Lung (tissue), 12 donors: ENCODE measurements around the gene CDK11B. TPM values are rescaled to one million over a fixed set of nuclear protein-coding genes. Genes with fewer than 3 reads are reported as not detected.

Experiments used
- ATAC-seq: fragments of 200-7000 bp; cut with Tn5 transposase; one replicate; pipeline ENCODE4 v1.9.1; 2020; ENCODE audit warnings: moderate number of reproducible peaks; ENCODE audit not compliant: insufficient read depth, low FRiP score
- DNase-seq, 3 donors: peaks; one replicate each; pipeline ENCODE4 v3.0.0-alpha.2; 2013 to 2017
- H3K27ac ChIP-seq, 2 donors: one replicate each; pipeline ENCODE4 v1.5.1; 2013; ENCODE audit warnings: mild to moderate bottlenecking in 2 of 2, moderate library complexity in 2 of 2, control low read depth in 1 of 2, inconsistent platforms in 1 of 2, low read depth in 1 of 2, low read length in 1 of 2
- H3K27me3 ChIP-seq, 3 donors: one replicate each; pipeline ENCODE4 v1.5.1; 2013; ENCODE audit warnings: low read length in 2 of 3; ENCODE audit not compliant: control insufficient read depth in 3 of 3, insufficient read depth in 3 of 3
- H3K36me3 ChIP-seq, 4 donors: one replicate each; pipeline ENCODE4 v1.5.1; 2013; ENCODE audit warnings: low read length in 4 of 4, mild to moderate bottlenecking in 1 of 4, moderate library complexity in 1 of 4; ENCODE audit not compliant: control insufficient read depth in 4 of 4, insufficient read depth in 4 of 4
- H3K4me1 ChIP-seq, 5 donors: one replicate each; pipeline ENCODE4 v1.5.1; 2013; ENCODE audit warnings: low read length in 5 of 5, mild to moderate bottlenecking in 2 of 5, moderate library complexity in 1 of 5; ENCODE audit not compliant: control insufficient read depth in 5 of 5, insufficient read depth in 5 of 5
- H3K4me3 ChIP-seq: one replicate; pipeline ENCODE4 v1.5.1; 2013; ENCODE audit warnings: mild to moderate bottlenecking, control low read depth, moderate library complexity
- H3K9ac ChIP-seq, 2 donors: one replicate each; pipeline ENCODE4 v1.5.1; 2013; ENCODE audit warnings: low read length in 2 of 2, control low read depth in 1 of 2; ENCODE audit not compliant: insufficient read depth in 1 of 2
- H3K9me3 ChIP-seq, 4 donors: one replicate each; pipeline ENCODE4 v1.5.1; 2013; ENCODE audit warnings: low read length in 3 of 4, mild to moderate bottlenecking in 1 of 4, moderate library complexity in 1 of 4; ENCODE audit not compliant: control insufficient read depth in 4 of 4, insufficient read depth in 3 of 4
- WGBS, 2 donors: extraction: QIAGEN DNeasy Blood & Tissue Kit; methylation state at CpG; one replicate each; pipeline ENCODE4 v1.1.7; 2013; 5-methylcytosine and 5-hydroxymethylcytosine counted together
- polyA plus RNA-seq, 2 donors: library from polyadenylated mRNA; stranded (reverse); fragments of 200-250 nt; gene quantifications; one replicate each; pipeline ENCODE4 v1.2.1, GENCODE V29; 2013
- total RNA-seq, 2 donors: library from RNA; depleted of rRNA in 1 of 2; stranded (reverse); fragments of >200 nt in 1 of 2; gene quantifications; one replicate each; pipeline ENCODE4 v1.2.1, GENCODE V29; 2014 to 2021
- TF ChIP-seq, protein P1 (sequence below): IDR thresholded peaks from 2 replicates; pipeline ENCODE4 v1.5.1; 2012; ENCODE audit warnings: mild to moderate bottlenecking; ENCODE audit errors: control extremely low read depth, extremely low read depth
- donor health status: control.
- donor health status: control.
- donor health status: Bipolar disorder and iron deficiency.
- donor health status: healthy.
- donor health status: DM: yes; HTN: yes; CAD: no.

The CDK11B gene
- total and polyA plus RNA-seq, 4 donors: 15.7 to 39.6 (median 24.2) TPM

- DNase-seq: no peak
- H3K27me3 ChIP-seq: peaks cover 12 to 24% (median 22%) of the 10 kb centered on the region in 3 donors
- peaks cover 0 to 9% (median 0%) of the 10 kb centered on the region in 5 donors for H3K4me1 ChIP-seq
- H3K27ac ChIP-seq: no peak overlapping the region
- TF ChIP-seq, protein P1, sequence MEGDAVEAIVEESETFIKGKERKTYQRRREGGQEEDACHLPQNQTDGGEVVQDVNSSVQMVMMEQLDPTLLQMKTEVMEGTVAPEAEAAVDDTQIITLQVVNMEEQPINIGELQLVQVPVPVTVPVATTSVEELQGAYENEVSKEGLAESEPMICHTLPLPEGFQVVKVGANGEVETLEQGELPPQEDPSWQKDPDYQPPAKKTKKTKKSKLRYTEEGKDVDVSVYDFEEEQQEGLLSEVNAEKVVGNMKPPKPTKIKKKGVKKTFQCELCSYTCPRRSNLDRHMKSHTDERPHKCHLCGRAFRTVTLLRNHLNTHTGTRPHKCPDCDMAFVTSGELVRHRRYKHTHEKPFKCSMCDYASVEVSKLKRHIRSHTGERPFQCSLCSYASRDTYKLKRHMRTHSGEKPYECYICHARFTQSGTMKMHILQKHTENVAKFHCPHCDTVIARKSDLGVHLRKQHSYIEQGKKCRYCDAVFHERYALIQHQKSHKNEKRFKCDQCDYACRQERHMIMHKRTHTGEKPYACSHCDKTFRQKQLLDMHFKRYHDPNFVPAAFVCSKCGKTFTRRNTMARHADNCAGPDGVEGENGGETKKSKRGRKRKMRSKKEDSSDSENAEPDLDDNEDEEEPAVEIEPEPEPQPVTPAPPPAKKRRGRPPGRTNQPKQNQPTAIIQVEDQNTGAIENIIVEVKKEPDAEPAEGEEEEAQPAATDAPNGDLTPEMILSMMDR: no peak
- no peaks in the 10 kb centered on the region for H3K36me3 ChIP-seq
- H3K9ac ChIP-seq: no peak overlapping the region
- H3K4me3 ChIP-seq: no peak overlapping the region
- H3K9me3 ChIP-seq: no peaks in the 10 kb centered on the region
- 83 to 91% methylated on average over 24 of the region's 24 CpGs for WGBS, 2 donors
- no peak for ATAC-seq
Measured at GRCh38 chr1:1593834-1594601, 64.8 kb downstream of the CDK11B start.

DNA sequence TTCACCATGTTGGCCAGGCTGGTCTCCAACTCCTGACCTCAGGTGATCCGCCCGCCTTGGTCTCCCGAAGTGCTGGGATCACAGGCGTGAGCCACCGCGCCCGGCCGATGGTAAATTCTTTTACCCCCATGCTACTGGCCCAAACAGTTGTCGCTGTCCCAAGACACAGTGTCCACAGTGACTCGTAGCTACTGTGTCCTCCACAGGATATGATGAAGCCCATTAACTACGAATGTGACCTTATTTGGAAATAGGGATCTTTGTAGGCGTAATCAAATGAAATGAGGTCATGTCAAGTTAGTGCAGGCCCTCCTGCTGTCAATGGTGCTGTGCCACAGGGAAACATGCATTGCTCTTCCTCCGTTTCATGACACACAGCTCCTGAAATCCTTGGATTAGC lies 67.4 kb downstream of the CDK11B start:
- 86 to 93% methylated on average over 13 of the region's 13 CpGs for WGBS, 2 donors
- Histone ChIP-seq H3K4me3 (no peak overlapping the region), H3K27ac (no peak overlapping the region), H3K4me1 (no peaks in the 10 kb centered on the region), H3K36me3 (no peaks in the 10 kb centered on the region), H3K9me3 (no peaks in the 10 kb centered on the region), H3K9ac (no peak overlapping the region), H3K27me3 (peaks cover 0 to 12% (median 5%) of the 10 kb centered on the region in 3 donors)
- TF ChIP-seq, protein P1: no peak
- DNase-seq (no peak), ATAC-seq (no peak)

Other genes starting within 250 kb of the CDK11B start
- gene ANKRD65, start 237.7 kb downstream of the CDK11B start, total RNA-seq: 10 to 100 TPM; 30.2 to 54.2 TPM
- gene ANKRD65, start 237.7 kb downstream of the CDK11B start, polyA plus RNA-seq: 10 to 100 TPM; 13.5 to 33.5 TPM
- gene VWA1, start 223.3 kb downstream of the CDK11B start, total RNA-seq: 10 to 100 TPM; 72.6 to 94.3 TPM
- gene VWA1, start 223.3 kb downstream of the CDK11B start, polyA plus RNA-seq: 10 to 100 TPM; 51.7 to 65.6 TPM
- gene ATAD3C, start 209.3 kb downstream of the CDK11B start, total RNA-seq: 10 to 100 TPM in 1 of 2 donors, under 1 TPM in 1; 0.60 to 14.0 TPM
- gene ATAD3C, start 209.3 kb downstream of the CDK11B start, polyA plus RNA-seq: 10 to 100 TPM; 15.7 to 18.0 TPM
- gene ATAD3B, start 187.2 kb downstream of the CDK11B start, total RNA-seq: 10 to 100 TPM; 21.6 to 39.0 TPM
- 10 to 100 TPM; 23.4 to 32.6 TPM for gene ATAD3B, start 187.2 kb downstream of the CDK11B start, polyA plus RNA-seq
- gene ATAD3A, start 146.8 kb downstream of the CDK11B start, total RNA-seq: 10 to 100 TPM in 1 of 2 donors, 1 to 10 TPM in 1; 8.1 to 31.3 TPM
- 10 to 100 TPM; 26.9 to 29.8 TPM for gene ATAD3A, start 146.8 kb downstream of the CDK11B start, polyA plus RNA-seq
- gene TMEM240, start 118.4 kb downstream of the CDK11B start, total RNA-seq: 1 to 10 TPM; 2.3 to 3.9 TPM
- 1 to 10 TPM; 2.3 to 4.2 TPM for gene TMEM240, start 118.4 kb downstream of the CDK11B start, polyA plus RNA-seq
- gene SSU72, start 84.1 kb downstream of the CDK11B start, total RNA-seq: 100 to 1,000 TPM in 1 of 2 donors, 10 to 100 TPM in 1; 63.7 to 128 TPM
- 100 to 1,000 TPM in 1 of 2 donors, 10 to 100 TPM in 1; 85.8 to 114 TPM for gene SSU72, start 84.1 kb downstream of the CDK11B start, polyA plus RNA-seq
- 10 to 100 TPM in 1 of 2 donors, under 1 TPM in 1; 0.40 to 12.8 TPM for gene FNDC10, start 58.9 kb downstream of the CDK11B start, total RNA-seq
- gene FNDC10, start 58.9 kb downstream of the CDK11B start, polyA plus RNA-seq: 10 to 100 TPM in 1 of 2 donors, 1 to 10 TPM in 1; 2.5 to 10.7 TPM
- gene MIB2, start 43.5 kb downstream of the CDK11B start, total RNA-seq: 10 to 100 TPM; 41.6 to 60.0 TPM
- gene MIB2, start 43.5 kb downstream of the CDK11B start, polyA plus RNA-seq: 10 to 100 TPM; 35.5 to 80.5 TPM
- 10 to 100 TPM; 29.2 to 40.3 TPM for gene MMP23B, start 26.8 kb downstream of the CDK11B start, total RNA-seq
- gene MMP23B, start 26.8 kb downstream of the CDK11B start, polyA plus RNA-seq: 10 to 100 TPM; 14.1 to 15.0 TPM
- 10 to 100 TPM; 41.0 to 45.9 TPM for gene SLC35E2B, start 33.8 kb upstream of the CDK11B start, total RNA-seq
- 10 to 100 TPM; 19.1 to 20.8 TPM for gene SLC35E2B, start 33.8 kb upstream of the CDK11B start, polyA plus RNA-seq
- gene CDK11A, start 65.4 kb upstream of the CDK11B start, total RNA-seq: 10 to 100 TPM; 16.5 to 45.1 TPM
- 10 to 100 TPM; 19.9 to 34.7 TPM for gene CDK11A, start 65.4 kb upstream of the CDK11B start, polyA plus RNA-seq
- 100 to 1,000 TPM in 1 of 2 donors, 10 to 100 TPM in 1; 53.2 to 121 TPM for gene NADK, start 119.5 kb upstream of the CDK11B start, total RNA-seq
- gene NADK, start 119.5 kb upstream of the CDK11B start, polyA plus RNA-seq: 100 to 1,000 TPM in 1 of 2 donors, 10 to 100 TPM in 1; 56.0 to 144 TPM
- gene GNB1, start 232.1 kb upstream of the CDK11B start, total RNA-seq: 100 to 1,000 TPM; 160 to 338 TPM
- gene GNB1, start 232.1 kb upstream of the CDK11B start, polyA plus RNA-seq: 100 to 1,000 TPM; 114 to 222 TPM